ENCODE measurements around the gene UBAP2L. TPM values are rescaled to one million over a fixed set of nuclear protein-coding genes. Genes with fewer than 3 reads are reported as not detected.

Gene UBAP2L
- total RNA-seq, 1 experiment from 2014 or later, result 265 TPM

- no peak overlapping the region for H3K18ac ChIP-seq (ENCODE audit: insufficient read length, low read depth, low read length)
- H4K91ac ChIP-seq (ENCODE audit: insufficient read length, low read depth, low read length), result no peak overlapping the region
- H3K23me2 ChIP-seq (ENCODE audit: insufficient read length, low read depth, low read length, poor library complexity, severe bottlenecking), result no peaks in the 10 kb centered on the region
- H3T11ph ChIP-seq (ENCODE audit: low read length), result no peak overlapping the region
- H3K79me2 ChIP-seq (ENCODE audit: insufficient read depth, low read length), result peaks cover 6% of the 10 kb centered on the region; the same call in 1 of the 2 replicates
- no peak overlapping the region for H3K23ac ChIP-seq (ENCODE audit: insufficient read length, low read depth, low read length)
- no peak for TF ChIP-seq CTCF (conservative IDR thresholded peaks at IDR 0.05)
- peaks cover 5% of the 10 kb centered on the region for H3K79me1 ChIP-seq (ENCODE audit: insufficient read depth, low read depth, low read length, poor library complexity, severe bottlenecking)
- no peak overlapping the region for H2BK5ac ChIP-seq (ENCODE audit: insufficient read length, low read length)
- no peak overlapping the region for H3K56ac ChIP-seq (ENCODE audit: insufficient read length, low read depth, low read length)
- H3K4ac ChIP-seq (ENCODE audit: low read depth, low read length), result no peak overlapping the region
- H2BK120ac ChIP-seq (ENCODE audit: low read depth, low read length, poor library complexity, severe bottlenecking), result no peak overlapping the region
- no CpG with 5 or more reads among the region's 3 CpGs for WGBS (ENCODE audit: extremely low coverage, insufficient read length, low lambda C conversion rate)
- Mint-ChIP-seq H3K27me3 (ENCODE audit: low read depth) (no peaks in the 10 kb centered on the region), H3K27ac (no peak overlapping the region; a peak in 1 of 7 replicates), H3K9me3 (no peaks in the 10 kb centered on the region), H3K4me3 (no peak overlapping the region), H3K36me3 (ENCODE audit: insufficient read depth in 1 of 3, low read depth in 3 of 3) (peaks cover 58 to 94% (median 91%) of the 10 kb centered on the region in 3 experiments; a peak in 6 of 7 replicates), H3K4me1 (no peaks in the 10 kb centered on the region)
- no peak for DNase-seq
- no peaks in the 10 kb centered on the region for H3K9me3 ChIP-seq (ENCODE audit: control insufficient read depth, low read depth, low read length)
- H3K27ac ChIP-seq (ENCODE audit: insufficient read length, low read depth, low read length), result no peak overlapping the region
- H4K5ac ChIP-seq (ENCODE audit: insufficient read length, low read depth, low read length), result no peak overlapping the region
- H2AFZ ChIP-seq (ENCODE audit: low read length), result no peak overlapping the region
- no peaks in the 10 kb centered on the region for H4K20me1 ChIP-seq (ENCODE audit: control insufficient read depth, insufficient read depth, insufficient read length)
- no peak overlapping the region for H3K4me2 ChIP-seq (ENCODE audit: insufficient read depth, insufficient read length, low read length)
- H4K8ac ChIP-seq (replicated peaks; ENCODE audit: insufficient read length, low read depth, low read length), result no peak overlapping the region
- H2BK12ac ChIP-seq (ENCODE audit: insufficient read length, low read depth, low read length), result no peak overlapping the region
- H2AK5ac ChIP-seq (ENCODE audit: insufficient read length, low read length), result no peak overlapping the region
- H3K9ac ChIP-seq (ENCODE audit: extremely low read depth, insufficient read length, low read length), result no peak overlapping the region
- H3K4me1 ChIP-seq (ENCODE audit: insufficient read depth, low read length), result no peaks in the 10 kb centered on the region; the same call in 1 of the 2 replicates
- H3K14ac ChIP-seq (ENCODE audit: insufficient read depth, low read length), result no peak overlapping the region
- H2BK20ac ChIP-seq (ENCODE audit: low read depth, low read length, poor library complexity, severe bottlenecking), result no peak overlapping the region
- no peak overlapping the region for H2BK15ac ChIP-seq (ENCODE audit: low read depth, low read length)
- H3K27me3 ChIP-seq (ENCODE audit: insufficient read depth, low read length), result no peaks in the 10 kb centered on the region
Observed at GRCh38 chr1:154240294-154240833, 19.6 kb downstream of the UBAP2L start.

Data from H9 (cell line).